Measurements from ENCODE around the gene CCDC85B.

The CCDC85B gene

GRCh38 chr11:65862191-65862735 lies 28.2 kb upstream of the CCDC85B start:
- Mint-ChIP-seq H3K4me1 (peaks cover 55% of the 10 kb centered on the region), H3K36me3 (peaks cover 43% of the 10 kb centered on the region), H3K9me3 (no peaks in the 10 kb centered on the region), H3K27ac (peak overlapping the region; percentile 50), H3K27me3 (no peaks in the 10 kb centered on the region), H3K4me3 (no peak overlapping the region)
- ATAC-seq, result no peak

GRCh38 chr11:65862941-65863888 lies 27.3 kb upstream of the CCDC85B start:
- Mint-ChIP-seq H3K27me3 (no peaks in the 10 kb centered on the region), H3K27ac (peak overlapping the region; percentile 50), H3K4me1 (peaks cover 55% of the 10 kb centered on the region), H3K4me3 (no peak overlapping the region), H3K36me3 (peaks cover 49% of the 10 kb centered on the region), H3K9me3 (no peaks in the 10 kb centered on the region)
- ATAC-seq, result no peak

GRCh38 chr11:65863889-65864705 lies 26.4 kb upstream of the CCDC85B start:
- Mint-ChIP-seq H3K36me3 (peaks cover 49% of the 10 kb centered on the region), H3K9me3 (no peaks in the 10 kb centered on the region), H3K27me3 (no peaks in the 10 kb centered on the region), H3K27ac (no peak overlapping the region), H3K4me1 (peaks cover 47% of the 10 kb centered on the region), H3K4me3 (no peak overlapping the region)
- ATAC-seq, result no peak

GRCh38 chr11:65864706-65865471 lies 25.6 kb upstream of the CCDC85B start:
- no peak overlapping the region for H3K4me3 Mint-ChIP-seq
- H3K27me3 Mint-ChIP-seq, result no peaks in the 10 kb centered on the region
- peaks cover 42% of the 10 kb centered on the region for H3K4me1 Mint-ChIP-seq
- H3K36me3 Mint-ChIP-seq, result peaks cover 49% of the 10 kb centered on the region
- H3K27ac Mint-ChIP-seq, result no peak overlapping the region
- H3K9me3 Mint-ChIP-seq, result no peaks in the 10 kb centered on the region
- no peak for ATAC-seq

DNA sequence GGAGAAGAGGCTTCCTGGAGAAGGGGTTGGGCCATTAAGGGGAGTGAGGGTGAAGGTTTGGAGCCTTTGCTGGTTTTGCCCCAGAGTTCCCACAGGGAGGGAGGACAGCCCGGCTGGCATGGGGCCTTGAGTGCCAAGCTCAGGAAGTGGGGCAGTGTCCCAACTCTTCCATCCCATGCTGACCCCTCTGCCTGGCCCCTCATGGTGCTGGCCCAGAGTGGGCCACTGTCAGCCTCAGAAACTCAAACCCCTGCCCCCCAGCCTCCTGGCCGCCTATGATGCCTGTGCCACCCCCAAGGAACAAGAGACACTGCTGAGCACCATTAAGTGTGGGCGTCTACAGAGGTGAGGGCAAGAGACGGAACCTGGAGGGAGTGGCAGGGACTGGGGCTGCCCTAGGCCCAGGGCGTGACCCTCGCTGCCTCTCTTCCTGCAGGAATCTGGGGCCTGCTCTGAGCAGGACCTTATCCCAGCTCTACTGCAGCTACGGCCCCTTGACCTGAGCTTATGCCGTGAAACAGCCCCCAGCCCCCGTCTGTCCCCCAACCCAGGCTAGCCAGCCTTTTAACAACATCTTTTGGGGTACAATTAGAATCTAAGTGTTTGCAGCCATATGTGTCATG lies 24.8 kb upstream of the CCDC85B start:
- Mint-ChIP-seq H3K27me3 (no peaks in the 10 kb centered on the region), H3K9me3 (no peaks in the 10 kb centered on the region), H3K27ac (no peak overlapping the region), H3K4me1 (peaks cover 40% of the 10 kb centered on the region), H3K36me3 (peaks cover 49% of the 10 kb centered on the region), H3K4me3 (no peak overlapping the region)
- ATAC-seq, result no peak

DNA sequence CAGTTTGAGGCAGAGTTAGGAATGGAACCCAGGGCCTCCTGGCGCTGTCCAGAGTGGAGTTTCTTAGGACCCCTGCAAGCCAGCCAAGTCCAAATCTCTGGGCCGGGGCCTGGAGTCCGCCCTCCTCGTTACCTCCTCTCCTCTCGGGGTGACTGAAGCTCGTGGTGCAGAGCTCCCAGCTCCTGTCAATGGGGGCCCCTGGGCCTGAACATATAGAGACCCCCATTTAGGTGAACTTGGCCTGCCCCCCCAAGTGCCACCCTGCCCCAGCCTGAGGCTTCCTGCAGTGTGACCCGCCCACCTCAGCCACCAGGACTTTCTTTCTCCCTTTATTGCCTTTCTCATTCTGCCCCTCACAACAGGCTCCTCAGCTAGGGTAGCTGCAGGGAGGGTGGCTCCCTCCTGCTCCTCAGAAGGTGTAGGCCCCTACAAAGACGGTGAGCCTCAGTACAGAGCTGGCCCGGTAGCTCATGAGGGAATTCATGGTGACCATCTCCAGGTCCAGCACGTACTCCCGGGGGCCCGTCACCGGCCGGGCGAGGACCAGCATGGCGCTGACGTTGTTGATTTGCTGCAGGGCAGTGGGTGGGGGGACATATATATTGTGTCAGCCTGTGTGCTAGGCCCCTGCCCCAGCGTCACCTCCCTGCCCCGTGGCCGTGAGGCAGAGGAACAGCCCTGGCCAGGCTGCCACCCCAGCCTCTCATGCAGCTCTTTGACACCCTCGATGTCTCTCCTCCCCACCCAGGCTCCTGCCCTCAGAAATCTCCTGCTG lies 23.8 kb upstream of the CCDC85B start:
- no peak overlapping the region for H3K4me3 Mint-ChIP-seq
- no peaks in the 10 kb centered on the region for H3K27me3 Mint-ChIP-seq
- no peaks in the 10 kb centered on the region for H3K9me3 Mint-ChIP-seq
- no peak overlapping the region for H3K27ac Mint-ChIP-seq
- peaks cover 49% of the 10 kb centered on the region for H3K36me3 Mint-ChIP-seq
- H3K4me1 Mint-ChIP-seq, result peaks cover 42% of the 10 kb centered on the region
- ATAC-seq, result no peak

DNA sequence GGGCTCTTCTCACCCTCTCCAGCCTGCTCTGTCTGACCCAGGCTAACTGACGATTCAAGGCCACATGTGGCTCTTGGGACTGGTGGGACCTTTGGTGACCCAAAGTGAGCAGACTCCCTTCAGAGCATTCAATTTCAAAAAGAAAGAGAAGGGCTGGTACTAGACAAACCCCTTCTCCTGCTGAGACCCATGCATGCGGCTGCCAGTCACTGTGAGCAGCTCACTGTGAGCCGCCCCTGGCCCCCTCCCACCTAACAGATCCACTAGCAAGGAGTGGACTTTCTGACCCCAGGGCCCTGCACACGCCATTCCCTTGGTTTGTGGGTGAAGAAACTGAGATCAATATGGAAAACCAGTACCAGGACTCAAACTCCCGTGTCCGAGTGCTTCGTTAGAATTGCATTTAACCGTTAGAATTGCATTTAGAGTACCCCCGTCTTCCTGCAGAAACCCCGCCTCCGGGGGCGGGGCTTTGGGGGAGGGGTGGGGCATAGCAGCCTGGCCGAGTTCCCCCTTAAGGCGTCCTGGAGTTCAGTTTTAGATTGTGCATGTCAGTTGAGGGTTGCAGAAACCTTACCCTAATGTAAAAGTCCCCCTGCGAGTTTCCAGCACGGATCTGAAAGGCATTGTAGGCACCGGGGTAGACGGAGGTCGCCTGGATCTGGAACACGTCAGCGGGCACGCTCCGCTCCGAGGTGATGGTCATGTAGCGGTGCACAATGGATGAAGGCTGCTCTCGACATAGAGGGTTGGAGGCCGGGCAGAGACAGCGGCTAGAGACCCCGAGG lies 23.0 kb upstream of the CCDC85B start:
- H3K4me3 Mint-ChIP-seq, result no peak overlapping the region
- H3K27me3 Mint-ChIP-seq, result no peaks in the 10 kb centered on the region
- ATAC-seq, result no peak
- peaks cover 47% of the 10 kb centered on the region for H3K36me3 Mint-ChIP-seq
- H3K4me1 Mint-ChIP-seq, result peaks cover 38% of the 10 kb centered on the region
- H3K27ac Mint-ChIP-seq, result no peak overlapping the region
- H3K9me3 Mint-ChIP-seq, result no peaks in the 10 kb centered on the region

GRCh38 chr11:65868076-65868667 lies 22.3 kb upstream of the CCDC85B start:
- H3K27me3 Mint-ChIP-seq, result peaks cover 5% of the 10 kb centered on the region
- no peak for ATAC-seq
- H3K9me3 Mint-ChIP-seq, result no peaks in the 10 kb centered on the region
- H3K4me3 Mint-ChIP-seq, result no peak overlapping the region
- no peak overlapping the region for H3K27ac Mint-ChIP-seq
- H3K36me3 Mint-ChIP-seq, result peaks cover 40% of the 10 kb centered on the region
- H3K4me1 Mint-ChIP-seq, result peaks cover 35% of the 10 kb centered on the region

- peaks cover 39% of the 10 kb centered on the region for H3K4me1 Mint-ChIP-seq
- no peaks in the 10 kb centered on the region for H3K9me3 Mint-ChIP-seq
- H3K27ac Mint-ChIP-seq, result no peak overlapping the region
- H3K27me3 Mint-ChIP-seq, result peaks cover 7% of the 10 kb centered on the region
- peaks cover 33% of the 10 kb centered on the region for H3K36me3 Mint-ChIP-seq
- no peak overlapping the region for H3K4me3 Mint-ChIP-seq
- no peak for ATAC-seq
Measured at GRCh38 chr11:65868907-65869306, 21.6 kb upstream of the CCDC85B start.

GRCh38 chr11:65869643-65870306 lies 20.7 kb upstream of the CCDC85B start:
- peaks cover 40% of the 10 kb centered on the region for H3K4me1 Mint-ChIP-seq
- no peaks in the 10 kb centered on the region for H3K9me3 Mint-ChIP-seq
- no peak overlapping the region for H3K27ac Mint-ChIP-seq

GRCh38 chr11:65870307-65870658 lies 20.2 kb upstream of the CCDC85B start:
- ATAC-seq, result no peak
- Mint-ChIP-seq H3K4me1 (peaks cover 35% of the 10 kb centered on the region), H3K27me3 (peaks cover 7% of the 10 kb centered on the region), H3K4me3 (no peak overlapping the region), H3K36me3 (peaks cover 22% of the 10 kb centered on the region), H3K9me3 (no peaks in the 10 kb centered on the region), H3K27ac (no peak overlapping the region)

More at GRCh38 chr11:65869643-65870306, 20.7 kb upstream of the CCDC85B start:
- ATAC-seq, result no peak
- Mint-ChIP-seq H3K4me3 (no peak overlapping the region), H3K36me3 (peaks cover 27% of the 10 kb centered on the region), H3K27me3 (peaks cover 7% of the 10 kb centered on the region)

DNA sequence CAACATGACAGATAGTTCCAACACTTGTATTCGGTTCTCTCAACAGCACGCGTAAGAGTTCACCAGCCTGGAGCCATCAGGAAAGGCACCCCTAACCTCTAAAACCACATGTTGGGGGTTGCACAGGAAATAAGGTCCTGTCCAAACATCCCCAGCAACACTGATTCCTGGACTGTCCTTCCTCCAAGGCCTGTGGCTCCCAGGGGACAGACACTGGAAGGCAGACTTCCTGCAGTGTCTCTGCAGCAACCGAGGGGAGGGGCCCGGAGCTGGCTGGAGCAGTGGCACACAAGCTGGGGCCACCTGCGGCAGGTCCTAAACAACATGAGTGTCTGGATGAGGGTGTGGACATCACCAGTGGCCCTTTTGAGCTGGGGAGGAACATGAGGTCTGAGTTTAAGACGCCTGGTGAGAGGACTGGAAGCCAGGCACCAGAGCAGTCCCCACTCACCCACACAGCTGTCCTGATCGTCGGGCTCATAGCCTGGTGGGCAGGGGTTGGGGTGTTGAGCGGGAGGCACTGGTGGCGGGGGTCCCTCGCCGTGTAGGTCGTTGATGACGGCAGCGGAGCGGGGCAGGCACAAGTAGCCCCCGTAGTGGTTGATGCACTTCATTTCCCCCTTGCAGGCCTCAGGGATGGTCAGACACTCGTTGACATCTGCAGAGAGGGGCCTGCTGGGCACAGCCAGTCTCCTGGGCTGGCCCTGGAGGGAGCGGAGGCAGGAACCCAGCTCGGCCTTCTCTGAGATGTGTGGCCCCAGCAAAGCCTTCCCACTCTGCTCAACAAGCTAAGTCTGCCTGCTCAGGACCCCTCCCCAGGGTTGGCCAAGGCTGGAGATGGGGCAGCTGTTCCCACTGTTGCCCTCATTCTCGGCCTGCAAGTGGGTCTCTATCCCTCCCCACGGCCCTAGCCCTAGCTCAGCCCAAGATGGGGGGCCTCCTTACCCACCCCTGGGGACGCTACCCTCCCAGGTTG lies 19.5 kb upstream of the CCDC85B start:
- Mint-ChIP-seq H3K27ac (no peak overlapping the region), H3K4me3 (no peak overlapping the region)
- ATAC-seq, result no peak

More for the DNA sequence above, 19.5 kb upstream of the CCDC85B start:
- peaks cover 15% of the 10 kb centered on the region for H3K36me3 Mint-ChIP-seq
- H3K9me3 Mint-ChIP-seq, result no peaks in the 10 kb centered on the region
- peaks cover 7% of the 10 kb centered on the region for H3K27me3 Mint-ChIP-seq
- peaks cover 34% of the 10 kb centered on the region for H3K4me1 Mint-ChIP-seq
